ENCODE measurements around the gene HS2ST1.

- TF ChIP-seq CTCF (IDR thresholded peaks at IDR 0.05) (no peak), POLR2A (IDR thresholded peaks at IDR 0.05) (no peak)
Observed at GRCh38 chr1:87077959-87078639, 163.7 kb downstream of the HS2ST1 start.

Data from vagina (tissue), 2 donors.